ENCODE data around the gene LAMA5. TPM values are rescaled to one million over a fixed set of nuclear protein-coding genes. Genes with fewer than 3 reads are reported as not detected.

LAMA5 gene
- polyA plus RNA-seq, 1 of the 3 experiments (the other 2 are of a cell fraction) = 27.2 TPM

DNA sequence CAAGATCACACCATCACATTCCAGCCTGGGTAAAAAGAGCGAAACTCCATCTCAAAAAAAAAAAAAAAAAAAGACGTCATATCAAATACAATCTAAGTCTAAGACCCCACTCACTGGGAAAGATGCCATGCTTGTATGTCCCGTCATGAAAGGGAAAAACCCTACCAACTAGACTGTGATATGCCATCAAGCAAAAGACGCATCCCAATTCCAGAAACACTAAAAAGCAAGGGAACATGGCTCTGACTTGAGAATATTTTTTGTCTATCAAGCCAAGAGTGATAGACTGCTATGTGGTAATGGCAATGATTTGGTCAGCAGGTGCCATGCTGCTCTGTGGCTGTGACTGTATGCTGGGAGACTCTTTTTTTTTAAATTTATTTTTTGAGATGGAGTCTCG, 23.0 kb downstream of the LAMA5 start:
- Histone ChIP-seq H3K9me3 (no peaks in the 10 kb centered on the region), H3K4me2 (no peak overlapping the region), H3K27me3 (ENCODE audit: insufficient read depth) (no peaks in the 10 kb centered on the region), H3F3A (replicated peaks; ENCODE audit: insufficient read depth) (no peaks in the 10 kb centered on the region), H3K4me1 (ENCODE audit: control insufficient read depth in 1 of 2, insufficient read depth in 2 of 2, low read depth in 1 of 2, low read length in 1 of 2) (no peaks in the 10 kb centered on the region), H3K79me2 (ENCODE audit: insufficient read depth) (no peaks in the 10 kb centered on the region), H2AFZ (ENCODE audit: low read depth) (no peak overlapping the region), H3K9me2 (no peaks in the 10 kb centered on the region), H4K20me1 (ENCODE audit: insufficient read depth) (no peaks in the 10 kb centered on the region), H3K36me3 (replicated peaks in 1 of 2; ENCODE audit: control insufficient read depth in 1 of 2, insufficient read depth in 2 of 2, low read length in 1 of 2) (peaks cover 23 to 41% of the 10 kb centered on the region in 2 experiments), H3K27ac (ENCODE audit: low read depth in 2 of 2, low read length in 1 of 2) (no peak overlapping the region), H3K4me3 (ENCODE audit: low read depth in 2 of 2, low read length in 1 of 2) (no peak overlapping the region), H3K9ac (no peak overlapping the region)
- CTCF ChIA-PET = no interaction called here
- no peak for DNase-seq
- POLR2A ChIA-PET = no interaction called here
- TF ChIP-seq POLR2AphosphoS5 (IDR thresholded peaks at IDR 0.05; ENCODE audit: low read depth, low read length) = no peak
- no peak for TF ChIP-seq MEF2A (IDR thresholded peaks at IDR 0.05; ENCODE audit: borderline replicate concordance, low read depth)
- no peak for TF ChIP-seq FOXJ3 (CRISPR knock-in tag; IDR thresholded peaks at IDR 0.05)
- no peak for TF ChIP-seq RFX5 (IDR thresholded peaks at IDR 0.05; ENCODE audit: low read length)
- no peak for TF ChIP-seq EP300 (IDR thresholded peaks at IDR 0.05; ENCODE audit: borderline replicate concordance in 1 of 2, low read depth in 1 of 2, low read length in 1 of 2)
- TF ChIP-seq ZBTB33 (IDR thresholded peaks at IDR 0.05; ENCODE audit: borderline replicate concordance, low read depth) = no peak
- no peak for TF ChIP-seq GABPA (IDR thresholded peaks at IDR 0.05; ENCODE audit: low read depth)
- no peak for TF ChIP-seq ELF1 (IDR thresholded peaks at IDR 0.05)
- no peak for TF ChIP-seq GATA2 (CRISPR knock-in tag; IDR thresholded peaks at IDR 0.05)
- TF ChIP-seq FOSL2 (IDR thresholded peaks at IDR 0.05; ENCODE audit: borderline replicate concordance, low read depth) = no peak
- WGBS (ENCODE audit: low lambda C conversion rate) = 97% methylated on average over 5 of the region's 5 CpGs

GRCh38 chr20:62342910-62343309, 24.2 kb downstream of the LAMA5 start:
- Histone ChIP-seq H3K9me3 (no peaks in the 10 kb centered on the region), H4K20me1 (ENCODE audit: insufficient read depth) (no peaks in the 10 kb centered on the region), H3K27ac (ENCODE audit: low read depth in 2 of 2, low read length in 1 of 2) (no peak overlapping the region), H3K79me2 (ENCODE audit: insufficient read depth) (no peaks in the 10 kb centered on the region), H2AFZ (ENCODE audit: low read depth) (no peak overlapping the region), H3K36me3 (replicated peaks in 1 of 2; ENCODE audit: control insufficient read depth in 1 of 2, insufficient read depth in 2 of 2, low read length in 1 of 2) (peaks cover 19 to 46% of the 10 kb centered on the region in 2 experiments), H3K9ac (no peak overlapping the region), H3K9me2 (no peaks in the 10 kb centered on the region), H3K4me1 (ENCODE audit: control insufficient read depth in 1 of 2, insufficient read depth in 2 of 2, low read depth in 1 of 2, low read length in 1 of 2) (no peaks in the 10 kb centered on the region), H3F3A (replicated peaks; ENCODE audit: insufficient read depth) (no peaks in the 10 kb centered on the region), H3K27me3 (ENCODE audit: insufficient read depth) (no peaks in the 10 kb centered on the region), H3K4me2 (no peak overlapping the region), H3K4me3 (ENCODE audit: low read depth in 2 of 2, low read length in 1 of 2) (no peak overlapping the region)
- TF ChIP-seq EP300 (IDR thresholded peaks at IDR 0.05; ENCODE audit: borderline replicate concordance in 1 of 2, low read depth in 1 of 2, low read length in 1 of 2) = no peak
- no peak for TF ChIP-seq FOSL2 (IDR thresholded peaks at IDR 0.05; ENCODE audit: borderline replicate concordance, low read depth)
- no peak for TF ChIP-seq NRF1 (IDR thresholded peaks at IDR 0.05; ENCODE audit: low read depth, low read length)
- no peak for TF ChIP-seq MXI1 (IDR thresholded peaks at IDR 0.05; ENCODE audit: low read depth, low read length)
- TF ChIP-seq PBX3 (IDR thresholded peaks at IDR 0.05) = no peak
- no peak for TF ChIP-seq GATA2 (CRISPR knock-in tag; IDR thresholded peaks at IDR 0.05)
- TF ChIP-seq ELF1 (IDR thresholded peaks at IDR 0.05) = no peak
- TF ChIP-seq, protein P1, sequence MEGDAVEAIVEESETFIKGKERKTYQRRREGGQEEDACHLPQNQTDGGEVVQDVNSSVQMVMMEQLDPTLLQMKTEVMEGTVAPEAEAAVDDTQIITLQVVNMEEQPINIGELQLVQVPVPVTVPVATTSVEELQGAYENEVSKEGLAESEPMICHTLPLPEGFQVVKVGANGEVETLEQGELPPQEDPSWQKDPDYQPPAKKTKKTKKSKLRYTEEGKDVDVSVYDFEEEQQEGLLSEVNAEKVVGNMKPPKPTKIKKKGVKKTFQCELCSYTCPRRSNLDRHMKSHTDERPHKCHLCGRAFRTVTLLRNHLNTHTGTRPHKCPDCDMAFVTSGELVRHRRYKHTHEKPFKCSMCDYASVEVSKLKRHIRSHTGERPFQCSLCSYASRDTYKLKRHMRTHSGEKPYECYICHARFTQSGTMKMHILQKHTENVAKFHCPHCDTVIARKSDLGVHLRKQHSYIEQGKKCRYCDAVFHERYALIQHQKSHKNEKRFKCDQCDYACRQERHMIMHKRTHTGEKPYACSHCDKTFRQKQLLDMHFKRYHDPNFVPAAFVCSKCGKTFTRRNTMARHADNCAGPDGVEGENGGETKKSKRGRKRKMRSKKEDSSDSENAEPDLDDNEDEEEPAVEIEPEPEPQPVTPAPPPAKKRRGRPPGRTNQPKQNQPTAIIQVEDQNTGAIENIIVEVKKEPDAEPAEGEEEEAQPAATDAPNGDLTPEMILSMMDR (IDR thresholded peaks at IDR 0.05) = no peak
- no peak for TF ChIP-seq FOXJ3 (CRISPR knock-in tag; IDR thresholded peaks at IDR 0.05)
- TF ChIP-seq POLR2AphosphoS5 (IDR thresholded peaks at IDR 0.05; ENCODE audit: low read depth, low read length) = no peak
- TF ChIP-seq, protein P2, sequence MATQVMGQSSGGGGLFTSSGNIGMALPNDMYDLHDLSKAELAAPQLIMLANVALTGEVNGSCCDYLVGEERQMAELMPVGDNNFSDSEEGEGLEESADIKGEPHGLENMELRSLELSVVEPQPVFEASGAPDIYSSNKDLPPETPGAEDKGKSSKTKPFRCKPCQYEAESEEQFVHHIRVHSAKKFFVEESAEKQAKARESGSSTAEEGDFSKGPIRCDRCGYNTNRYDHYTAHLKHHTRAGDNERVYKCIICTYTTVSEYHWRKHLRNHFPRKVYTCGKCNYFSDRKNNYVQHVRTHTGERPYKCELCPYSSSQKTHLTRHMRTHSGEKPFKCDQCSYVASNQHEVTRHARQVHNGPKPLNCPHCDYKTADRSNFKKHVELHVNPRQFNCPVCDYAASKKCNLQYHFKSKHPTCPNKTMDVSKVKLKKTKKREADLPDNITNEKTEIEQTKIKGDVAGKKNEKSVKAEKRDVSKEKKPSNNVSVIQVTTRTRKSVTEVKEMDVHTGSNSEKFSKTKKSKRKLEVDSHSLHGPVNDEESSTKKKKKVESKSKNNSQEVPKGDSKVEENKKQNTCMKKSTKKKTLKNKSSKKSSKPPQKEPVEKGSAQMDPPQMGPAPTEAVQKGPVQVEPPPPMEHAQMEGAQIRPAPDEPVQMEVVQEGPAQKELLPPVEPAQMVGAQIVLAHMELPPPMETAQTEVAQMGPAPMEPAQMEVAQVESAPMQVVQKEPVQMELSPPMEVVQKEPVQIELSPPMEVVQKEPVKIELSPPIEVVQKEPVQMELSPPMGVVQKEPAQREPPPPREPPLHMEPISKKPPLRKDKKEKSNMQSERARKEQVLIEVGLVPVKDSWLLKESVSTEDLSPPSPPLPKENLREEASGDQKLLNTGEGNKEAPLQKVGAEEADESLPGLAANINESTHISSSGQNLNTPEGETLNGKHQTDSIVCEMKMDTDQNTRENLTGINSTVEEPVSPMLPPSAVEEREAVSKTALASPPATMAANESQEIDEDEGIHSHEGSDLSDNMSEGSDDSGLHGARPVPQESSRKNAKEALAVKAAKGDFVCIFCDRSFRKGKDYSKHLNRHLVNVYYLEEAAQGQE (IDR thresholded peaks at IDR 0.05; ENCODE audit: low read depth, low read length) = no peak
- TF ChIP-seq MEF2A (IDR thresholded peaks at IDR 0.05; ENCODE audit: borderline replicate concordance, low read depth) = no peak
- TF ChIP-seq RAD21 (IDR thresholded peaks at IDR 0.05; ENCODE audit: low read length) = no peak
- POLR2A ChIA-PET = no interaction called here
- no peak for DNase-seq
- WGBS (ENCODE audit: low lambda C conversion rate) = 92% methylated on average over 10 of the region's 10 CpGs
- CTCF ChIA-PET = interaction anchor here (0.9 kb wide), 1 partner anchor 41 kb away, joined by 3 read pairs; no protein-coding TSS in a partner anchor
